Measurements from ENCODE around the gene TCP11L1. TPM values are rescaled to one million over a fixed set of nuclear protein-coding genes. Genes with fewer than 3 reads are reported as not detected.

TCP11L1 gene
- total and polyA plus RNA-seq, 2 donors (not counting 3 experiments of a cell fraction or from before 2014, with no cell fraction given), result 12.1 to 18.1 TPM

DNA sequence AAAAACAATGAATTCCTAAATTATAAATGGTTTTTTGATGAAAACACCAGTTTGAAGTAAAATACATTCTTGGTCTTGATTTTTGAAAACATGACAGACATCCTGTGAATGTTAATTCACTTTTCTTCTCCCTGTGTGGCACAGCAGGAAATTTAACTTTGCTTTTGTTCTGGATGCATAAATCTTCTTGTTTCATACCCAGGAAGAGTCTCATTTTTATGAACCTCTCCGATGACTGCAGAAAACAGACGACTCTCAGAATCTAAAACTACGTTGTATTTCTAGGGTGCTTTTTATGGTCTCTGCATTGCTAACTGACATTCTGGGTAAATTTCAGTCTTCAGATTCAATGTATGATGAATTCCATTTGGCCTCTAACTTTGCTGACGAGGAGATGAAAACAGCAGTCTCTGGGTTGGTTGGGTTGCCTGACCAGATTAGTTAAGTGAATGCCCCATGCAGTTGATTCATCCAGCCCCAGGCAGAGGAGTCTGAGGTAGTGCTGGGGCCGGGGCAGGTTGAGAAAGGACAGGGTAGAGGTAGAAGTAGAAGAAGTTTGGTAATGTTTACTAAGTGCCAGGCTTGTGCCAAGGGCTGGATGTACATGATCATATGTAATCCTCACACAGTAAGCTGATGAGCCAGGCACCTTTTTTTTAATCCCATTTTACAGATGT is 20.1 kb downstream of the TCP11L1 start:
- CTCF ChIA-PET, result no interaction called here
- BruUV-seq (replicated peaks), result no TSS peak
- Histone ChIP-seq H3K9ac (replicated peaks; ENCODE audit: extremely low read depth, insufficient read depth, low read length) (no peak overlapping the region), H3K4me3 (replicated peaks in 1 of 3; ENCODE audit: insufficient read depth in 1 of 3, low read depth in 1 of 3, low read length in 3 of 3) (no peak overlapping the region), H2AFZ (ENCODE audit: low read depth, low read length) (no peak overlapping the region), H3K4me1 (ENCODE audit: control insufficient read depth, extremely low read depth, insufficient read depth, low read length) (peaks cover 2% of the 10 kb centered on the region), H3K27me3 (ENCODE audit: control insufficient read depth in 2 of 2, insufficient read depth in 2 of 2, low read length in 2 of 2) (no peaks in the 10 kb centered on the region), H3K79me2 (ENCODE audit: control insufficient read depth, insufficient read depth, low read length) (no peaks in the 10 kb centered on the region), H3K9me1 (replicated peaks; ENCODE audit: control insufficient read depth, extremely low read depth, insufficient read depth, low read length) (no peaks in the 10 kb centered on the region), H3K27ac (ENCODE audit: insufficient read depth, low read depth, low read length) (no peak overlapping the region), H3K4me2 (ENCODE audit: insufficient read depth, low read length) (no peak overlapping the region), H3K9me3 (replicated peaks; ENCODE audit: control insufficient read depth, insufficient read depth, low read length) (no peaks in the 10 kb centered on the region), H3K36me3 (ENCODE audit: control insufficient read depth in 2 of 2, extremely low read depth in 1 of 2, insufficient read depth in 2 of 2, low read length in 2 of 2) (peaks cover 3 to 4% of the 10 kb centered on the region in 2 experiments), H4K20me1 (replicated peaks; ENCODE audit: control insufficient read depth, extremely low read depth, insufficient read depth, low read length) (no peaks in the 10 kb centered on the region)
- FAIRE-seq, result no peak
- no peak for DNase-seq (ENCODE audit: low read depth, low spot score)
- dilution Hi-C loops (cut with MboI; ENCODE audit: extremely low pct_ligation_motif_present, low sequenced_read_pairs) (no loop called here), intact Hi-C loops (cut with micrococcal nuclease) (no loop called here)
- POLR2A ChIA-PET, result no interaction called here
- no peak for TF ChIP-seq FOS (IDR thresholded peaks at IDR 0.05; ENCODE audit: borderline replicate concordance, insufficient read depth, low read length)
- no peak for TF ChIP-seq EZH2 (IDR thresholded peaks at IDR 0.05; ENCODE audit: borderline replicate concordance, low read depth, low read length, severe bottlenecking)
- TF ChIP-seq CTCF (IDR thresholded peaks at IDR 0.05; ENCODE audit: extremely low read depth in 1 of 2, insufficient read depth in 1 of 2, low read depth in 1 of 2, low read length in 2 of 2), result no peak
- no peak for TF ChIP-seq MAX (IDR thresholded peaks at IDR 0.05; ENCODE audit: insufficient read depth, insufficient read length)
- TF ChIP-seq GATA2 (IDR thresholded peaks at IDR 0.05; ENCODE audit: insufficient read depth, insufficient read length, low read depth, low read length), result no peak
- TF ChIP-seq POLR2AphosphoS5 (IDR thresholded peaks at IDR 0.05; ENCODE audit: insufficient read depth, low read depth, low read length), result no peak
- TF ChIP-seq MYC (IDR thresholded peaks at IDR 0.05; ENCODE audit: low read depth, low read length), result no peak
- TF ChIP-seq JUN (IDR thresholded peaks at IDR 0.05; ENCODE audit: borderline replicate concordance, insufficient read depth, insufficient read length, low read depth), result no peak
- TF ChIP-seq POLR2A (IDR thresholded peaks at IDR 0.05; ENCODE audit: low read depth, low read length), result no peak

Measured in endothelial cell of umbilical vein (primary cell).